Vagina (tissue), 2 donors: ENCODE results near the gene ESPL1.

Experiments
- CTCF ChIP-seq, 3 experiments: fragments of 450-650 bp in 2 of 3; fragments of 200-600 bp in 1 of 3; sonication (generic) in 1 of 3; IDR thresholded peaks; one replicate each; pipeline ENCODE4 v1.5.1; 2017 to 2019; ENCODE audit warnings: antibody characterized with exemption in 3 of 3, mild to moderate bottlenecking in 2 of 3, moderate library complexity in 2 of 3
- POLR2A ChIP-seq, 2 donors: fragments of 450-650 bp; IDR thresholded peaks; one replicate each; pipeline ENCODE4 v1.6.1; 2017; ENCODE audit warnings: antibody characterized with exemption in 2 of 2, mild to moderate bottlenecking in 2 of 2, moderate library complexity in 2 of 2
- POLR2AphosphoS5 ChIP-seq, 2 donors: sonication (generic); formaldehyde crosslinking; IDR thresholded peaks; one replicate each; pipeline ENCODE4 v1.9.0; 2017; ENCODE audit warnings: antibody characterized with exemption in 2 of 2, mild to moderate bottlenecking in 2 of 2, low read depth in 1 of 2; ENCODE audit not compliant: insufficient read depth in 1 of 2

GRCh38 chr12:53252349-53252916, 15.7 kb upstream of the ESPL1 start:
- no peak for TF ChIP-seq CTCF (IDR thresholded peaks at IDR 0.05)
- no peak for TF ChIP-seq POLR2A (IDR thresholded peaks at IDR 0.05)
- no peak for TF ChIP-seq POLR2AphosphoS5 (IDR thresholded peaks at IDR 0.05; ENCODE audit: insufficient read depth in 1 of 2, low read depth in 1 of 2)
